GM21360 (cell line): ENCODE data around the gene PWWP2B.

Experiments
- ATAC-seq: cut with Tn5 transposase; IDR thresholded peaks from one replicate; pipeline ENCODE4 v1.9.1; 2021; ENCODE audit warnings: mild to moderate bottlenecking, moderate library complexity; ENCODE audit not compliant: unreplicated experiment

The PWWP2B gene

GRCh38 chr10:132363376-132363775 lies 33.6 kb upstream of the PWWP2B start:
- no peak for ATAC-seq

DNA sequence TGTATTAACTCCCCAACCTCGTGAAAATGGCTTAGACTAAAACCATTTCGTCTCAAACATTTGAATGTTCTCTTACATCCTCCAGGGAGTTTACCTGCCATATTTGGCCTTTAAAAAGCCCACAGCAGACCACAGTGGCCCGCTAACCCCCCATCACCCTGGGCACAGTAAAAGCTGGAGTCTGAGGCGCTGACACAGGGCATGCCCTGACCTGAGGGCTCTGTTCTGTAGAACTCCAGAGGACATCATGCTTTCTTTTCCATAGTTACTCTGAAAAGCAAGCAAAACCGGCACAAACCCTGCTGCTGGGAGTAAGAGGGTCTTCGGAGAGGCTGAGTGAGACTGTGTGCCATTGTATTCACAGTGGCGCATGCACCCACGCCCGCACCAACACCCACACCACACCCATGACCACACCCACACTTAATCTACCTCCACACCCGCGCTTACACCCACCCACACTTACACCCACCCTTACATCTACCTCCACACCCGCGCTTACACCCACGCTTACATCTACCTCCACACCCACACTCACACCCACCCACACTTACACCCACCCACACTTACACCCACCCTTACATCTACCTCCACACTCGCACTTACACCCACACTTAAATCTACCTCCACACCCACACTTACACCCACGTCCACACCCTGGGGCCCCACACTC lies 32.9 kb upstream of the PWWP2B start:
- peak; percentile 74 for ATAC-seq

- ATAC-seq: no peak
These were observed 32.4 kb upstream of the PWWP2B start for GRCh38 chr10:132364594-132364970.

DNA sequence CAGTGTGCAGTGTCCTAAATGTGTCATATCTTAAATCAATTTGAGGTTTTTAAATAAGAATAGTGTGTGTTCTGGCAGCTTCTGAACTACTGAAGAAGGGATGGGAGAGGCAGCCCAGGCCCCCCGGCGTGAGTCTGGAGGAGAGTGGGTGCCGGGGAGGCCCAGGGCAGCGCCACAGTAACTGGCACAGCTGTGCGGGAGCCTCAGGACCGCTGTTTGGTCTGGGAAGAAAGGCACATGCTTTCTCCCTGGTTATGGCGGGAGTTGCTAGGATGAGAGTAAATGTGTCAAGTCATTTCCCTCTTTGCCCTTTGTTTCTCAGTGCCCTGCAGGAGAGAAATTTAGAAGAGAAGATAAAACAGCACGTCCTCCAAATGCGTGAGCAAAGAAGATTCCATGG lies 31.9 kb upstream of the PWWP2B start:
- ATAC-seq: no peak

DNA sequence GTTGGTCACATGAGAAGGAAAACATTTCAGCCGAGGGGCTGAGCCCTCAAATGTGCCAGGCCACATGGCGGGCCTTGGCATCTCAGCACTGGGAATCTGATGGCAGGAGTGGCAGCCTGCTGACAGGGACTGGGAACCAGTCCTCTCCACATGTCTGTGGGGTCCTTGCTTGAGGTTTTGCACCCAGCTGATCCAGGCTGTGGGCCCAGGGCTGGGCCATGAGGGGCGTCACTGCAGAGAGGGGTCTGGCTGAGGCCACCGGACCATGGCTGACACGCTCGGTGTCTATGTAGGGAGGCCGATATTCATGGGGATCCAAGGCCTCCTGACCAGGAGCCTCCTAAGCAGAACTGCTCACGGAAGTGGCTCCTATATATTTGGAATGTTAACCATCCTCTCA lies 31.0 kb upstream of the PWWP2B start:
- ATAC-seq: no peak

- no peak for ATAC-seq
These were observed 30.5 kb upstream of the PWWP2B start for GRCh38 chr10:132366499-132366898.

DNA sequence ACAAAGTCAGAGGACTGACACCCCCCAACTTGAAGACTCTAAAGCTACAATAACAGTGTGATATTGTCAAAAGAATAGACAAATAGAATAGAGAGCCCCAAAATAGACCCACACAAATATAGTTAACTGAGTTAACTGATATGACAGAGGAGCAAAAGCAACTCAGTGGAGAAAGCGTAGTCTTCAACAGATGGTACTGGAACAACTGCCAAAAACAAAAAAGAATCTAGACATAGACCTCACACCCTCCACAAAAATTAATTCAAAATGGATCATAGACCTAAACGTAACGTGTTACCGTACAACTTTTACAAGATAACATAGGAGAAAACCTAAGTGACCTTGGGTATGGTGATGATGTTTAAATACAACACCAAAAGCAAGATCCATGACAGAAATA lies 28.6 kb upstream of the PWWP2B start:
- no peak for ATAC-seq

DNA sequence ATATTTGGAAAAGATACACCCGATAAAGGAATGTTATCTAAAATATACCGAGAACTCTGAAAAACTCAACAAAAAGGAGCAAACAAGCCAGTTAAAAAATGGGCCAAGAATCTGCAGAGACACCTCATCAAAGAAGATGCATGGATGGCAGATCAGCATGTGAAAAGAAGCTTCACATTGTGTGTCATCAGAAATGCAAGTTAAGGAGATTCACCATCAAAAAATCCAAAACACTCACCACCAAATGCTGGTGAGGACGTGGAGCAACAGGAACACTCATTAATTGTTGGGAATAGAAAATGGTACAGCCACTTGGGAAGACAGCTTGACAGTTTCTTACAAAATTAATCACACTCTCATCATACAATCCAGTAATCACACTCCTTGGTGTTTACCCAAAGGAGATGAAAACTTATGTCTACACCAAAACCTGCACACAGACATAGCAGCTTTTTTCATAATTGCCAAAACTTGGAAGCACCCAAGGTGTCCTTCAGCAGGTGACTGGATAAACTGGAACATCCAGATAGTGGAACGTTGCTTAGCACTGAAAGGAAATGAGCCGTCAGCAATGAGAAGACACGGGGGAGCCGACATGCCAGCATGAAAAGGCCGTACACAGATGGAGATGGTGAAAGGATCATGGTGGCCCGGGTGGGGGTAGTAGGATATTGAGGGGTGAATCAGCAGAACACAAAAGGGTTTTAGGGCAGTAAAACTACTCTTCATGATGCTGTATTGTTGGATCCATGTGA lies 27.9 kb upstream of the PWWP2B start:
- ATAC-seq: no peak

DNA sequence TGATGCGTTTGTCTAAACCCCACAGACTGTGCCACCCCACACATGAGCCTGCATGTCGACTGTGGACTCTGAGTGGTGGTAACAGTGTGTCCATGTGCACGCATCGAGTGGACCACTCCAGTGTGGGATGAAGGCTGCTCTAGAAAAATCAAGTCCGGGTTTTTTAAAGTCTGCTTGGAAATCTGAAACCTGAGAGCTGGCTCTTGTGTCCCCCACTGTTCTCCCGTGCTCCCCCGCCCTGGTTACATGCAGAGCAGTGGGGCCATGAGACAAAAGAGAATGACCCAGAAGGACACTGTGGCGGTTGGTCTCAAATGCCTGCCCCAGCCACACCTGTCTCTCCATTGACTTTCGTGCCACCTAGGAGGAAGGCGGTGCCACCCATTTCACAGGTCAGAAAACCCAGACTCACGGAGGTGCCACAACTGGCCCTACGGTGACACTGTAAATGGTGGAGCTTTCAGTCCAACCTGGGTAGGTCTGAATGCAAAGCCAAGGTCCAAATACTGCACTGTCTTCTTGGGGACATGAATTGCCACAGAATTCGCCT lies 27.3 kb upstream of the PWWP2B start:
- no peak for ATAC-seq

DNA sequence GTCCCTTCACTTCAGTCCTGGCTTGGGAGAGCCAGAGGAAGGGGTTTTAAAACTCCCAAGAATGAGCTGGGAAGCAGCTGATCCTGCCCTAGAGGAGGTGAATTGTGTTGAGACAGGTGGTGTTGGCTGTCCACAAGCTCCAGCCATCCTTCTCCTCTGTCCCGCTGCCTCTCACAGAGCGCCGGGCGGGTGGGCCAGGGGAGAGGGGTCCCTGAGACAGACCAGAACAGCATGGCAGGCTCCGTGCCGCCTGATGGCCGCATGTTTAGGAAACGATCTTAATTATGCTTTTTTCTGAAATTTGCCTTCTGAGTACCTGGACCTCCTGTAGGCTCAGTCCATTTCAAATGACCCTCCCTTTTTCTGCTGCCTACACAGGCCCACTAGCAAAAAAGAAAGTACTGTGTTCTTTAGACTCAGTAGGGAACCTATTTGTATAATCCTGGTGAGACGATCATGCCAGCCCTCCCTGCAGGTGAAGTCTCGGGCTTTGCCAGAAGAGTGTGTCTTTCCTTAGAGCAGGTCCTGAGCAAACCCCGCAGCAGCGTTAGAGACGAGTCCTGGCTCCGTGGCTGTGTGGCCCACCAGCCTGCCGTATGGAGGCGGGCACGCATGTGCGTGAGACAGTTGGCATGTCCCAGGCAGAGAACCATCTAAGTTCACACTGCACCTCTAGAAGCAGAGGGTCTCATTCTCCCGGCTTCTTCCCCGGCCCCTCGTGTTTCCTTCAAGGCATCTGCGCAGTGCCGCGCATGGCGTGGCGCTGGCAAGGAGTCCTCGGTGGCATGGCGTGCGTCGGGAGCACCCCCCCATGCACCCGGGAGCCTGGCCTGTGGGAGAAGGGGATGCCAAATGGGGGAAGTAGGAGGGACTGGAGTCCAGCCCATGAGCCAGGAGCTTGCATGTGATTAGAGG lies 26.3 kb upstream of the PWWP2B start:
- no peak for ATAC-seq

- no peak for ATAC-seq
These were observed 25.3 kb upstream of the PWWP2B start for GRCh38 chr10:132371641-132372081.

GRCh38 chr10:132372516-132373095 lies 24.4 kb upstream of the PWWP2B start:
- no peak for ATAC-seq

DNA sequence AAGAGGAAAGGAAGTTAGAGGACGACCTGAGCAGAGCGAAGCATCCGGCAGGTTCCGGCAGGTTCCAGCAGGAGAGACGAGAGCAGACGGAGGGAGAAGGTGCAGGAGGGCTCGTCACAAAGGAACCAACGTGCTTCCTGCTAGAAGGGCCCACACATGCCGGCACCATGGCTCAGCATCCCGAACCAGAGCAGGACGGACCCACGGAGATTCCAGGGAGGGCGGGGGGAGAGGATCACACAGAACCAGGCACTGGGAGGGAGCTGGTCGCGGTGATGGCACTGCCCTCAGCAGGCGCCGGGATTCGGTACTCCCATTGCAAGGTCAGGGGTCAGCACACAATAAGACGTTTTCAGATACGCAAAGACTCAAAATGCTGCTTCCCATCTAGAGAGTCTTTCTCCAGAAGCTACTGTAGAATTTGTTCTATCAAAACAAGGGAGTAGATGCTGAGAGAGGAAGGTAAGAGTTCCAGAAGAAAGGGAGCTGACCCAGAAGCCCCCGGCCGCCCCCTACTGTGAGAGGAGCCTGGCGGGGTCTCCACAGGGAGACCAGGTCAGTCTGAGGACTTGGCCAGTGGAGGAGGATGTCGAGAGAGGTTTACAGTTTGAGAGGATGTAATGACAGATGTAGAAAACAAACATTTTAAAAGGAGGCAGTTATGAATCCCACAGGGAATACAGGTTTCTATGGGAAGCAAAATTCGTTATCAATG lies 23.6 kb upstream of the PWWP2B start:
- ATAC-seq: no peak

DNA sequence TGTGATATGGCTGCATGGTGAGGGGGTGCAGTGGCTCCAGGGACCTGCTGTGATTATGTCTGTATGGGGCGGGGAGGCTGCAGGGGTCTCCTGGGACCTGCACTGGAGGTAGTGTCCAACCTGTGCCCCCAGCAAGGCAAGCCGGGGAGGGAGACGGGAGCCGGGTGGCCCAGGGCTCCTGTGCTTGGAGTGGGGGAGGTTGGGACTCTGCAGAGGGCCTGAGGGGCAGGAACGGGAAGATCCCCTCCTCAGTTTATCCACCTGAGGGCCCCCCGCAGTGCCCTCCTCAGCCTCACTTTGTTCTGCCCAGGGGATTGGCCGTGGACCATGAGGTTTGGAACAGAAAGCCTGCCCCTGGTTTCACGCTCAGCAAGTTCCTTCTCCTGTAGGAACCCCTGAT lies 22.8 kb upstream of the PWWP2B start:
- no peak for ATAC-seq

- no peak for ATAC-seq
These were observed 22.4 kb upstream of the PWWP2B start for GRCh38 chr10:132374612-132375011.

GRCh38 chr10:132375116-132375794 lies 21.7 kb upstream of the PWWP2B start:
- no peak for ATAC-seq

GRCh38 chr10:132375795-132376297 lies 21.2 kb upstream of the PWWP2B start:
- ATAC-seq: no peak

- no peak for ATAC-seq
These were observed 20.6 kb upstream of the PWWP2B start for GRCh38 chr10:132376394-132376851.

DNA sequence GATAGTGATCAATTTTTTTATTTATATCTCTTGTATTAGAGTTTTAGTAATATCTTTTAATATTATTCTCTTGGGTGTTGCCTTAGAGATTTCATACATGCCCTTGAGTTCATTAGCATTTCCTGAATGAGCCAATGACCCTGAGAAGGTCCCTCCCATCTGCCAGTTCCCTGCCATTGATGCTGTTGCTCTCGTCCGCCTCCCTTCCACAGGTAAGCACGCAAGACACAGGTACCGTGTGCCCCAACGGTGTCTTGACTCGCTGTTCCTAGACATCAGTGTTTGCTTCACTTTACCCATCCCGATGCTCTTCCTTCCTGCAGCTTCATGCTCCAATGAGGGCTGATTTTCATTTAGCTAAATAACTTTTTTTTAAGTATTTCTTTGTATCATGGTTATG lies 19.7 kb upstream of the PWWP2B start:
- no peak for ATAC-seq
